ENCODE results near the gene CLDN14. TPM values are rescaled to one million over a fixed set of nuclear protein-coding genes. Genes with fewer than 3 reads are reported as not detected.

CLDN14 gene
- total RNA-seq, 1 experiment from 2014 or later = not detected

GRCh38 chr21:36425286-36425685, 54.6 kb downstream of the CLDN14 start:
- no peak overlapping the region for H2BK120ac ChIP-seq (ENCODE audit: low read depth, low read length, poor library complexity, severe bottlenecking)
- Mint-ChIP-seq H3K36me3 (ENCODE audit: insufficient read depth in 1 of 3, low read depth in 3 of 3) (peaks cover 0 to 1% (median 1%) of the 10 kb centered on the region in 3 experiments; a peak in 3 of 7 replicates), H3K4me1 (peaks cover 18 to 27% of the 10 kb centered on the region in 2 experiments), H3K27me3 (ENCODE audit: low read depth) (no peaks in the 10 kb centered on the region), H3K27ac (no peak overlapping the region), H3K9me3 (no peaks in the 10 kb centered on the region; a peak in 1 of 5 replicates), H3K4me3 (no peak overlapping the region)
- no peak for DNase-seq
- no peaks in the 10 kb centered on the region for H3K79me2 ChIP-seq (ENCODE audit: insufficient read depth, low read length)
- H2BK20ac ChIP-seq (ENCODE audit: low read depth, low read length, poor library complexity, severe bottlenecking) = no peak overlapping the region
- peaks cover 2% of the 10 kb centered on the region; the same call in 1 of the 2 replicates for H3K4me1 ChIP-seq (ENCODE audit: insufficient read depth, low read length)
- H3K79me1 ChIP-seq (ENCODE audit: insufficient read depth, low read depth, low read length, poor library complexity, severe bottlenecking) = no peaks in the 10 kb centered on the region
- no peak overlapping the region for H2AFZ ChIP-seq (ENCODE audit: low read length)
- H3K23ac ChIP-seq (ENCODE audit: insufficient read length, low read depth, low read length) = no peak overlapping the region
- no peak overlapping the region for H4K8ac ChIP-seq (replicated peaks; ENCODE audit: insufficient read length, low read depth, low read length)
- no peak overlapping the region for H3K4ac ChIP-seq (ENCODE audit: low read depth, low read length)
- H3K27ac ChIP-seq (ENCODE audit: insufficient read length, low read depth, low read length) = no peak overlapping the region
- H3K27me3 ChIP-seq (ENCODE audit: insufficient read depth, low read length) = no peaks in the 10 kb centered on the region
- no peak overlapping the region for H3T11ph ChIP-seq (ENCODE audit: low read length)
- H2BK12ac ChIP-seq (ENCODE audit: insufficient read length, low read depth, low read length) = no peak overlapping the region
- TF ChIP-seq CTCF (conservative IDR thresholded peaks at IDR 0.05) = no peak
- H3K23me2 ChIP-seq (ENCODE audit: insufficient read length, low read depth, low read length, poor library complexity, severe bottlenecking) = no peaks in the 10 kb centered on the region
- no CpG with 5 or more reads among the region's 9 CpGs for WGBS (ENCODE audit: extremely low coverage, insufficient read length, low lambda C conversion rate)
- no peak overlapping the region for H2AK5ac ChIP-seq (ENCODE audit: insufficient read length, low read length)
- H4K20me1 ChIP-seq (ENCODE audit: control insufficient read depth, insufficient read depth, insufficient read length) = peaks cover 4% of the 10 kb centered on the region
- no peak overlapping the region for H3K14ac ChIP-seq (ENCODE audit: insufficient read depth, low read length)
- no peak overlapping the region for H2BK15ac ChIP-seq (ENCODE audit: low read depth, low read length)
- no peak overlapping the region for H3K18ac ChIP-seq (ENCODE audit: insufficient read length, low read depth, low read length)
- H3K56ac ChIP-seq (ENCODE audit: insufficient read length, low read depth, low read length) = no peak overlapping the region
- H3K9me3 ChIP-seq (ENCODE audit: control insufficient read depth, low read depth, low read length) = no peaks in the 10 kb centered on the region
- no peak overlapping the region for H2BK5ac ChIP-seq (ENCODE audit: insufficient read length, low read length)
- no peak overlapping the region for H4K5ac ChIP-seq (ENCODE audit: insufficient read length, low read depth, low read length)
- no peak overlapping the region for H3K4me2 ChIP-seq (ENCODE audit: insufficient read depth, insufficient read length, low read length)
- no peak overlapping the region for H4K91ac ChIP-seq (ENCODE audit: insufficient read length, low read depth, low read length)
- no peak overlapping the region for H3K9ac ChIP-seq (ENCODE audit: extremely low read depth, insufficient read length, low read length)

All from H9 (cell line).